PC-9 (cell line): ENCODE data around the gene SLC35D1.

Experiments
- CTCF ChIP-seq: fragments of 200-600 bp; sonication (generic); conservative IDR thresholded peaks from 2 replicates; pipeline ENCODE4 v1.6.1; 2017; ENCODE audit warnings: mixed run types, antibody characterized with exemption, mild to moderate bottlenecking, moderate library complexity
- EZH2 ChIP-seq: fragments of 200-600 bp; sonication (generic); IDR thresholded peaks from 2 replicates; pipeline ENCODE4 v1.8.0; 2017; ENCODE audit warnings: antibody characterized with exemption, low read depth

DNA sequence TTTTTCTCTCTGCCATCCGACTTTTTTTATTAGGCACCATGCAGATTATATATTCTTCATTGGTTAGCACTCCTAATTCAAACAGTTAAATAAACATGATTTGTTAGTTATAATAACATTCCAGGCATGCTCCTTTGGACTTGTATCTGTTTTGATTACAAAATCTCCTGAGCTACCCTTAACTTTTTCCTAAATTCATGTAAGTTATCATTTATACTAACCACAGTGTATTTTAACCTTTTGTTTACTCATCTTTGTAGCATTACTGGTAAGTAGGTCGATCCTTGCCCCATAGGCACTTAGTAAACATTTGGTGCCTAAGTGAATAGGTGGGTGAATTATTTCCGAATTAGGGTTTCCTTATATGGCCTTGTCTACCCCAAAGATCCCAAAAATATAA lies 85.4 kb downstream of the SLC35D1 start:
- TF ChIP-seq CTCF (no peak), EZH2 (no peak)
